ENCODE data around the gene NTSR1. TPM values are rescaled to one million over a fixed set of nuclear protein-coding genes. Genes with fewer than 3 reads are reported as not detected.
A peak's percentile ranks its signal among the peaks of the same experiment; 100 is the strongest.

NTSR1 gene
- total RNA-seq, 2 experiments from 2014 or later = 0.55 to 0.56 TPM

GRCh38 chr20:62743777-62744317, 35.2 kb downstream of the NTSR1 start:
- intact Hi-C loops (cut with DNase I, micrococcal nuclease) = no loop called here
- no peaks in the 10 kb centered on the region for H3K36me3 ChIP-seq (ENCODE audit: insufficient read depth, low read length)
- ChIA-PET CTCF (no interaction called here), POLR2A (interaction anchor here (1.0 kb wide), 1 partner anchor 15 kb away, joined by 3 read pairs; no protein-coding TSS in a partner anchor)
- no peak for DNase-seq
- peaks cover 66% of the 10 kb centered on the region for H3K4me1 ChIP-seq (ENCODE audit: insufficient read depth, low read length)
- Mint-ChIP-seq H3K36me3 (ENCODE audit: low read depth) (no peaks in the 10 kb centered on the region), H3K9me3 (no peaks in the 10 kb centered on the region), H3K27ac (peak overlapping the region; percentile 94), H3K4me3 (peak overlapping the region; percentile 55), H3K4me1 (ENCODE audit: low read depth) (peaks cover 47% of the 10 kb centered on the region), H3K27me3 (no peaks in the 10 kb centered on the region)
- no peak for TF ChIP-seq CTCF (IDR thresholded peaks at IDR 0.05)
- no peaks in the 10 kb centered on the region for H3K27me3 ChIP-seq (ENCODE audit: control insufficient read depth in 1 of 2, insufficient read depth in 2 of 2, low read length in 2 of 2)
- H3K4me3 ChIP-seq (ENCODE audit: low read length) = no peak overlapping the region
- H3K27ac ChIP-seq (ENCODE audit: low read depth in 1 of 2, low read length in 2 of 2) = no peak overlapping the region
- ATAC-seq (ENCODE audit: poor library complexity) = no peak
- no peaks in the 10 kb centered on the region for H3K9me3 ChIP-seq (ENCODE audit: control insufficient read depth in 1 of 2, insufficient read depth in 1 of 2, low read length in 2 of 2)

- H3K4me3 Mint-ChIP-seq = peak overlapping the region; percentile 58
- no peaks in the 10 kb centered on the region for H3K36me3 ChIP-seq (ENCODE audit: insufficient read depth, low read length)
- POLR2A ChIA-PET = interaction anchor here (1.0 to 1.2 kb wide), 2 partner anchors 16 to 49 kb away, joined by 3 to 7 read pairs; no protein-coding TSS in a partner anchor
- CTCF ChIA-PET = no interaction called here
- no peaks in the 10 kb centered on the region for H3K27me3 ChIP-seq (ENCODE audit: control insufficient read depth in 1 of 2, insufficient read depth in 2 of 2, low read length in 2 of 2)
- no peaks in the 10 kb centered on the region for H3K36me3 Mint-ChIP-seq (ENCODE audit: low read depth)
- H3K9me3 ChIP-seq (ENCODE audit: control insufficient read depth in 1 of 2, insufficient read depth in 1 of 2, low read length in 2 of 2) = no peaks in the 10 kb centered on the region
- no peaks in the 10 kb centered on the region for H3K27me3 Mint-ChIP-seq
- H3K4me1 ChIP-seq (ENCODE audit: insufficient read depth, low read length) = peaks cover 57% of the 10 kb centered on the region
- no peak overlapping the region for H3K27ac ChIP-seq (ENCODE audit: low read depth in 1 of 2, low read length in 2 of 2)
- peak overlapping the region; percentile 94 for H3K27ac Mint-ChIP-seq
- peaks cover 38% of the 10 kb centered on the region for H3K4me1 Mint-ChIP-seq (ENCODE audit: low read depth)
- DNase-seq (peak in 3 of 14 experiments; percentile 13 to 45 (median 23)), ATAC-seq (ENCODE audit: poor library complexity) (no peak)
- no peaks in the 10 kb centered on the region for H3K9me3 Mint-ChIP-seq
- no peak overlapping the region for H3K4me3 ChIP-seq (ENCODE audit: low read length)
- intact Hi-C loops (cut with DNase I, micrococcal nuclease) = no loop called here
- no peak for TF ChIP-seq CTCF (IDR thresholded peaks at IDR 0.05)
Observed at GRCh38 chr20:62744741-62745191, 36.1 kb downstream of the NTSR1 start.

GRCh38 chr20:62745279-62745951, 36.8 kb downstream of the NTSR1 start:
- Histone ChIP-seq H3K4me1 (ENCODE audit: insufficient read depth, low read length) (peaks cover 51% of the 10 kb centered on the region), H3K27ac (ENCODE audit: low read depth in 1 of 2, low read length in 2 of 2) (no peak overlapping the region), H3K27me3 (ENCODE audit: control insufficient read depth in 1 of 2, insufficient read depth in 2 of 2, low read length in 2 of 2) (no peaks in the 10 kb centered on the region), H3K9me3 (ENCODE audit: control insufficient read depth in 1 of 2, insufficient read depth in 1 of 2, low read length in 2 of 2) (no peaks in the 10 kb centered on the region), H3K4me3 (ENCODE audit: low read length) (no peak overlapping the region), H3K36me3 (ENCODE audit: insufficient read depth, low read length) (no peaks in the 10 kb centered on the region)
- ChIA-PET POLR2A (interaction anchor here (1.2 to 1.4 kb wide), 2 partner anchors 49 kb away, joined by 5 to 7 read pairs; no protein-coding TSS in a partner anchor), CTCF (no interaction called here)
- H3K4me3 Mint-ChIP-seq = peak overlapping the region; percentile 58
- H3K36me3 Mint-ChIP-seq (ENCODE audit: low read depth) = no peaks in the 10 kb centered on the region
- intact Hi-C loops (cut with DNase I, micrococcal nuclease) = no loop called here
- peak overlapping the region; percentile 94 for H3K27ac Mint-ChIP-seq
- no peaks in the 10 kb centered on the region for H3K9me3 Mint-ChIP-seq
- peaks cover 31% of the 10 kb centered on the region for H3K4me1 Mint-ChIP-seq (ENCODE audit: low read depth)
- peak in 1 of 14 experiments; percentile 39 for DNase-seq
- TF ChIP-seq CTCF (IDR thresholded peaks at IDR 0.05) = no peak
- peak; percentile 16 for ATAC-seq (ENCODE audit: poor library complexity)
- no peaks in the 10 kb centered on the region for H3K27me3 Mint-ChIP-seq

Data from CD4-positive, alpha-beta T cell (primary cell).